HG03066 (cell line): Measurements from ENCODE around the gene GNB4.
A peak's percentile ranks its signal among the peaks of the same experiment; 100 is the strongest.

Experiments used
- ATAC-seq: cut with Tn5 transposase; IDR thresholded peaks from one replicate; pipeline ENCODE4 v1.9.1; 2021; ENCODE audit warnings: low read depth; ENCODE audit not compliant: unreplicated experiment

The GNB4 gene

GRCh38 chr3:179438841-179439240, 12.4 kb downstream of the GNB4 start:
- ATAC-seq = peak; percentile 80

GRCh38 chr3:179436517-179436916, 14.8 kb downstream of the GNB4 start:
- no peak for ATAC-seq

DNA sequence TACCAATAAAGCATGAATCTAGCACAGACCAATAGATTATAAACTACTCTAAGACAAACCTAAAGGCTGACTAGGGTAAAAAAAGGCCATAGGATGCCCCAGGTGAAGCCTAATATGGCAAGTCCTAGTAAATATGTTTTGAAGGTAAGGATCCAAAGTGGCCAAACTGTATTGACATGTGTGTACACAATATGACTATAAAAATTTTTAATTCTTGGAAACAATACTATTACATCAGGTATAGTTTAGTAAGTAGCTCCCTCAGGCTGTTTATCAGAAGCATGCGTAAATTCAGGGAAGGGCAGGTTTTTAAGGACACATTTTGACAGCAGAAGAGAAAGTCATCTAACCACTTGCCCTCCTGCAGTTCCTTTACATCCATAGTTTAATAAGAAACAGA, 18.8 kb downstream of the GNB4 start:
- ATAC-seq = no peak

DNA sequence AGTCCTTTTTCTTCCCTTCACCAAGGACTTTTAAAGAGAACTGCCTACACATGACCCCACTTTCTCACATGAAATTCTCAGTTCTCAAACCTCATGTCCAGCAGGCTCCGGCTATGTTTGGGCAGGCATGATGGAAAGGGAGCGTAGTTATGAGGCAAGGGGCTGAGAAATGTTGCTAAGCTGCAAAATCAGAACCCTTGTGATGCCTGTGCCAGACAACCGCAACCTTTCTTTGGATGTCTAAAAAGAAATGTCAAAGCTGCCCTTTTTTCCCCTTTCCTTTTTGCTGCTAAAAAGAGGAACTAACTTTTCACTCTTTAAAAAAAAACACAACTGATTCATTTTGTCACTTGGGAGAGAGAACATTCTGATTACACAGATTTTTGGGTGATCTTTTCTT, 19.2 kb downstream of the GNB4 start:
- peak; percentile 60 for ATAC-seq

GRCh38 chr3:179430277-179430870, 20.9 kb downstream of the GNB4 start:
- no peak for ATAC-seq

GRCh38 chr3:179428876-179429548, 22.3 kb downstream of the GNB4 start:
- no peak for ATAC-seq

GRCh38 chr3:179425075-179425474, 26.2 kb downstream of the GNB4 start:
- no peak for ATAC-seq

GRCh38 chr3:179421500-179421899, 29.8 kb downstream of the GNB4 start:
- ATAC-seq = no peak

- no peak for ATAC-seq
These were observed 32.7 kb downstream of the GNB4 start for GRCh38 chr3:179418610-179419009.

DNA sequence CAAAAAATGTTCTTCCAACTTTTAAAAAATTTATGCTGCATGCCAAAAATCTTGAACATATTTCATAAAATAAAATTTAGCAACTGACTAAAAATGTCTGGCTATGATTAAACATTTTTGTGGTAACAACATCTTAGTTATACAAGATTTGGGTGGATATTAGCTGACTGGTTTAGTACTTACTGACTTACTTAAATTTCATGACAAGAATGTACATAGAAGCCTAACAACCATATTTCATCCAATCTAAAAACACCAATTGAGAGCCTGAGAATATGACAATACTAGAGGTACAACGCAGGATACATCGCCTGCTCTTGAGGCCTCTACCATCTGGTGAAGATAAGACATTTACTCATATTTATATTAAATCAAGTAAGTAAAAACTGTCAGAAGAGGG, 34.6 kb downstream of the GNB4 start:
- no peak for ATAC-seq

DNA sequence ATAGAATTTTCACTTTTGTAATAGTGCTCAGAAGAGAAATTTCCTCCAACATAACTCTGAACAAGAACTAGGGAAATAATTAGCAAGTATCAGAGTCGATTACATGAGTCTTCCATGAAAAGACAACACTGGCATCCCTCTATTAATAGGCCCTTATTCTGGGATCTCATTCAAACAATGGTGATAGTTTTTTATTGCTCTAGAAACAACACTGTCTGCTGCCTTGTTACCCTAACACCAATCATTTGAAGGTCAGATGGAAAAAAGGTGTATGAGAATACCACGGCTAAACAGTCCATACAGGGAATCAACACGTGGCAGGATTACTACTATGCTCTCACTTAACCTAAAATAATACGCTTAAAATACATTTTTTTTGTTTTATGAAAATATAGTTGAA, 35.9 kb downstream of the GNB4 start:
- no peak for ATAC-seq

GRCh38 chr3:179414804-179415203, 36.5 kb downstream of the GNB4 start:
- ATAC-seq = no peak

GRCh38 chr3:179410999-179411398, 40.3 kb downstream of the GNB4 start:
- ATAC-seq = no peak

DNA sequence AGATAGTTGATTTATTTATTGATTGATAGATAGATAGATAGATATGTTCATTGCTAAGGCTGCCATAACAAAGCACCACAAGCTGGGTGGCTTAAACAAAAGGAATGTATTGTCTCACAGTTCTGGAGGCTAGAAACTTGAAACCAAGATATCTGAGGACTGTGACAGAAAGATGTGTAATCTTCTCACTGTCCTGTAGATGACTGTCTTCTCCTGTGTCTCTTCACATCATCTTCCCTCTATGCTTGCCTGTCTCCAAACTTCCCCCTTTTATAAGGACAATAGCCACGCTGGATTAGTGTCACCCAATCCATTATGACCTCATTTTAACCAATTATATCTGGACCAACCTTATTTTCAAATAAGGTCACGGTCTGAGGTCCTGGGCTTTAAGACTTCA, 40.9 kb downstream of the GNB4 start:
- no peak for ATAC-seq

DNA sequence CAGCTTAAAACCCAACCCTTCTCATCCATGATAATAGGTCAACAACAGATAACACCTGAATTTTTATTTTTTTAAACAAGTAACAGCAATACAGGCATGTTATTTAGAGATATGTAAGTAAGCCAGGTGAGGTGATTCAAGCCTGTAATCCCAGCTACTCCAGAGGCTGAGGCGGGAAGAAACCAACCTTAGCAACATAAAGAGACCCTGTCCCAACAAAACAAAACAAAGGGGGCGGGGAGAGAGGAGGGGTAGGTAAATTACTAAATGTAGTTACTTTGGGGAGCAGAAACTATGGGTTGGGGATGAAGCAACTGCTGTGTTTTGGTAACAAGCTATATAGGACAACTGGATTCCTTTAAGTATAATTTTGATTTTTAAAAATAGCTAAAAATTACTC, 47.0 kb downstream of the GNB4 start:
- no peak for ATAC-seq

DNA sequence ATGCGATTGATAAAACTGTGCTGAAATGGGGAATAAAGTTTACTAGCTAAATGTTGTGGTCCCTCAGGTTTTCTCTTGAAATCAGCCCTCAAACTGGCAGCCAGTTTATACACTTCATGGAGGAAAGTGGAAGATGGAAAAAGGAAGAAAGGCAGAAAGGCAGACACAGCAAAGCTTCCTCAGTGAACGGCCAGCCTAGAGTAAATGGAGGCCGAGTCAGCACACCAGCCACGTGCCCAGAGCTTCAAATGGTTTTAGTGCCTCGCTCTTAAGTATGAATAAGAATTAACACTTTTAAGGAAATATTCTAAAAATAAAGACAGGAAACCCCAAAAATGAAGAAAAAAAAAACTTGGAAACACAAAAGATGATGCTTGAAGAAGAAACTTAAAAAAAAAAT, 48.3 kb downstream of the GNB4 start:
- no peak for ATAC-seq

- no peak for ATAC-seq
These were observed 49.7 kb downstream of the GNB4 start for GRCh38 chr3:179401561-179401960.

GRCh38 chr3:179398574-179399231, 52.6 kb downstream of the GNB4 start:
- ATAC-seq = no peak

GRCh38 chr3:179391906-179392305, 59.4 kb downstream of the GNB4 start:
- no peak for ATAC-seq

DNA sequence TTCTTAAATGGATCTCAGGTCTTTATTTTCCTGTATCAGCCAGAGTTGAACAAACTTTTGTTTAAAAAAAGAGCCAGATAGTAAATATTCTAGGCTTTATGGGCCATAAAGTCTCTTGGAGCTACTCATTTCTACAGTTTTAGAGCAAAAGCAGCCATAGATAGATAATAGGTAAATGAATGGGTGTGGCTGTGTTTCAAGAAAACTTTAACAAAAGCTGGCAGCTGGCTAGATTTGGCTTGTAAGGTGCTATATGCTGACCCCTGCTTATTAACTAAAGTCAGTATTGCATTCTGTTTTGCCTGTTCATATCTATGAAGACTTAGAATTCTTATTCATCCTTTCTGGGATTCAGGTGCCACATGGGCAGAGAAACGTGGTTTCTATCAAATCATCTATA, 74.8 kb downstream of the GNB4 start:
- no peak for ATAC-seq

DNA sequence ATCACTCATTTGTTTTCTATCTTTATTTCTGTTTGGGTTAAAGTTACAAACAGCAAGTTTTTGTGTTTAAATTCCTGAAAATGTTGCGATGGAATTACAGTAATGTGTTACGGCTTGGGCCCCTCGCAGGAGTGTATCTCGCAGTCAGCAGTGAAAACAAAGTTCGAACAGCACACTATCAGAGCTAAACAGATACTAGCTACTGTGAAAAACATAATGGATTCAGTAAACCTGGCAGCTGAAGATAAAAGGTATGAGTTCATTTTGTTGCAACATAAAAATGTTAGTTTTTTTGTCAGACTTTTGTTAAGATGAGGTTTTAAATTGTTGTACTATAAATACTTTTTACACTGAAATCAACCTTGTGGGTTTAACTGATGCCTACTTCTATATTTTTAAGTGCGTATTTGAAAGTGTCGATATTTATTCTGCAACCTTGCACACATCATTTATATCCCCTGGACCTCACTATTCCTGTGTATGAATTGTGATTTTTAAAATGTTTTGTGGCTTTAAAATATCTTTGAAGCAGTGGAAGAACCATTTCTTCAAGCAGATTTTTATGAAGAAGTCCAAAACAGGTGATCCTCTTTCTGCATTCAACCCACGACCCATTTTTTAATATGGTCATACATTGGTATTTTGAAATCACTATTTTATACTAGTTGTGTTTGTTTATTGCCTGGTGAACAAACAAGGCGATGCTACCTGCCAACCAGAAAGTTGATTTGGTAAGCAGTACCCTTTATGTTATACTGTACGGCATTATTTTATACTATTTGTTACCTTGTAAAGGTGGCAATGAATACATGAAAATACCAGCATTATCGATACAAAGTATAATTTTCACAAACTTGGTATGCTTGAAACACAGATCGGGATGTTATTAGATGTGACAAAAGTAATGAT, 75.9 kb downstream of the GNB4 start:
- ATAC-seq = no peak
